ENCODE results near the gene PCK2. TPM values are rescaled to one million over a fixed set of nuclear protein-coding genes. Genes with fewer than 3 reads are reported as not detected.
A peak's percentile ranks its signal among the peaks of the same experiment; 100 is the strongest.
"Not testable (repeated sequence)": the region's sequence is repeated elsewhere in the genome, so short reads cannot be mapped to it uniquely, and the experiment has no call there.

The PCK2 gene
- total RNA-seq (2014; rRNA removed; shearing (Covaris generic); ENCODE audit: low replicate concordance) = 106 and 151 TPM in 2 replicates

DNA sequence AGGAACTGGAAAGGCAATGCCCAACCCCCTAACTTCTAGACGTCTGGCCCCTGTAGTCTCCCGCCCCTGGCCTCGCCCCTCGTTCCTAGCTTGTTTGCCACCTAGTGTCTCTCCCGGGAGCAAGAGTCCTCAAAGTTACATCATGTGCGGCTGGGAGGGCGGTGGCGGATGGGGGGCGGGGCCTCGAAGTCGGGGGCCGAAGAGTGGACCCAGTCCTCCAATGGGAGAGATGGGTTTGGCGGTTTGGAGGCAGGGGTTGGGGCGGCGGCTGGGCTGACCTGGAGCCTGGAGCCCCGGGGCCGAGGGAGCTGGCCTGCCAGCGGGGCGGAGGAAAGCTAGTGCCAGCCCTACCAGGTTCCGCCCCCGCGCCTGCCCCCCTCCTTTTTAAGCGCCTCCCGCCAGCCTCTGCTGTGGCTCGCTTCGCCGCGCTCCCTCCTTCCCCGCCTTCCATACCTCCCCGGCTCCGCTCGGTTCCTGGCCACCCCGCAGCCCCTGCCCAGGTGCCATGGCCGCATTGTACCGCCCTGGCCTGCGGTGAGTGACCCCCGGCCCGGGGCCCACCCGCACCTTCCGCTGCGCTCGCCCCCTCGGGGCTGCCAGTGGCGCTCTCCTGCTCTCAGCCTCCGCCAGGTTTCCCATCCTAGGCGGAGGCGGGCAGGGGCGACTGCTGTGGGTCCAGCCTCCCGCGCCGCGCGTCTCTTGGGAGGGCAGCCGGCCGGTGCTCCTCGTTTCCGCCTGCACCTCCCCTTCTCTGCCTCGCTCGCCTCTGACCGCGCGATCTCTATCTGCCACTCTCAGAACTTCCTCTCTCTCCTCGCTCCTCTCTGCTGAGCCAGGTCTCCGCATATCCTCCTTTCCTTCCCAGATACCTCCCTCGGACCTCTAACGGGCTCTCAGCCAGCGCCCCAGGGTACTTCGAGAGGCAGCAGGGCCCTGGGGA is at the start of gene PCK2:
TSS of gene PCK2 (plus strand) at position 411 of the 940 bp plus-strand sequence. CDS start at position 506, 95 bp downstream.
- Histone ChIP-seq H3K4me1 (ENCODE audit: low read length) (peaks cover 29% of the 10 kb centered on the region), H3K9me3 (ENCODE audit: low read length) (no peaks in the 10 kb centered on the region), H3K4me2 (ENCODE audit: low read depth, low read length, poor library complexity, severe bottlenecking) (peak within 1 kb of the TSS; percentile 95), H3K27me3 (ENCODE audit: low read length) (no peaks in the 10 kb centered on the region), H3K79me2 (ENCODE audit: low read length) (peaks cover 18% of the 10 kb centered on the region), H3K4me3 (ENCODE audit: low read length) (peak within 1 kb of the TSS; percentile 95), H2AFZ (ENCODE audit: low read length) (no peak within 1 kb of the TSS), H3K9me2 (replicated peaks; ENCODE audit: insufficient read depth, low read length) (no peaks in the 10 kb centered on the region), H3K9ac (ENCODE audit: low read length) (peak within 1 kb of the TSS; percentile 97), H3K36me3 (ENCODE audit: insufficient read depth, low read length) (0 out of 2 replicates have a peak, but pooled peaks cover 4% of the 10 kb centered on the region), H3K27ac (ENCODE audit: low read length) (peak within 1 kb of the TSS; percentile 91), H4K20me1 (ENCODE audit: insufficient read depth, low read depth, low read length) (no peaks in the 10 kb centered on the region)
- DNase-seq = peak; percentile 96

DNA sequence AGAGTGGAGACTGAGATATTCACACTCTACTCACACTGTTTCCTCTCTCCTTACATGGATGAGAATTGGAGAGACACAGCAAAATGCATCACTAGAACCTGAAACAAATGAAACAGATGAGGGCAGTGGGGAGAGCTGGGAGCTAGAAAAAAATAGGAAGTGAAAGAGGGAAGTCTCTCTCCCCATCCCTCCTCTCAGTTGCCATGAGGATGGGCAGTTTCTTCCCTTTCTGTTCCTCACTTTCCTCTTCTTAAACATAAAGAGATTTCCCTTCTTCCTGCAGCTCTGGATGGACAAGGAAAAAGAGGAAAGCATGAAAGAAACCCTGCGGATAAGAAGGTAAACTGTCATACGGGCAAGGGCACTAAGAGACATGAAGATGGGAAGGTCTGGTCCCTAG is 45.1 kb upstream of the PCK2 start:
- H4K20me1 ChIP-seq (ENCODE audit: insufficient read depth, low read depth, low read length) = peaks cover 18% of the 10 kb centered on the region
- not testable (repeated sequence) for DNase-seq; H3K27me3 ChIP-seq (ENCODE audit: low read length); H3K9me2 ChIP-seq (replicated peaks; ENCODE audit: insufficient read depth, low read length); H3K9me3 ChIP-seq (ENCODE audit: low read length); H3K36me3 ChIP-seq (ENCODE audit: insufficient read depth, low read length); H2AFZ ChIP-seq (ENCODE audit: low read length)
- peak overlapping the region; percentile 5; the same call in 1 of the 2 replicates for H3K4me3 ChIP-seq (ENCODE audit: low read length)
- peaks cover 46% of the 10 kb centered on the region for H3K4me1 ChIP-seq (ENCODE audit: low read length)
- H3K4me2 ChIP-seq (ENCODE audit: low read depth, low read length, poor library complexity, severe bottlenecking) = peak overlapping the region; percentile 59
- H3K27ac ChIP-seq (ENCODE audit: low read length) = peak overlapping the region; percentile 31
- H3K79me2 ChIP-seq (ENCODE audit: low read length) = peaks cover 20% of the 10 kb centered on the region
- peak overlapping the region; percentile 39; the same call in 1 of the 2 replicates for H3K9ac ChIP-seq (ENCODE audit: low read length)

DNA sequence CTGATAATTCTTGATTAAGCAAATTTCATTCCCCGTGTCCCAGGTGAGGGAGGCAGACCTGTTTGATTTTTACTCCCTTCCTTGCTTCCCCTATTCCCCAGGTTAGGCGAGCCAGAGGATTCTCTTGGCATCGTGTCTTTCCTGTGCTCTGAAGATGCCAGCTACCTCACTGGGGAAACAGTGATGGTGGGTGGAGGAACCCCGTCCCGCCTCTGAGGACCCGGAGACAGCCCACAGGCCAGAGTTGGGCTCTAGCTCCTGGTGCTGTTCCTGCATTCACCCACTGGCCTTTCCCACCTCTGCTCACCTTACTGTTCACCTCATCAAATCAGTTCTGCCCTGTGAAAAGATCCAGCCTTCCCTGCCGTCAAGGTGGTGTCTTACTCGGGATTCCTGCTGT is 43.4 kb upstream of the PCK2 start:
- H3K79me2 ChIP-seq (ENCODE audit: low read length) = peaks cover 20% of the 10 kb centered on the region
- H3K9me2 ChIP-seq (replicated peaks; ENCODE audit: insufficient read depth, low read length); H3K36me3 ChIP-seq (ENCODE audit: insufficient read depth, low read length); H3K27me3 ChIP-seq (ENCODE audit: low read length); H2AFZ ChIP-seq (ENCODE audit: low read length); H3K9me3 ChIP-seq (ENCODE audit: low read length); DNase-seq: not testable (repeated sequence)
- H3K27ac ChIP-seq (ENCODE audit: low read length) = peak overlapping the region; percentile 90
- peak overlapping the region; percentile 93 for H3K4me2 ChIP-seq (ENCODE audit: low read depth, low read length, poor library complexity, severe bottlenecking)
- H3K4me1 ChIP-seq (ENCODE audit: low read length) = peaks cover 46% of the 10 kb centered on the region
- peak overlapping the region; percentile 96 for H3K9ac ChIP-seq (ENCODE audit: low read length)
- peak overlapping the region; percentile 79 for H3K4me3 ChIP-seq (ENCODE audit: low read length)
- H4K20me1 ChIP-seq (ENCODE audit: insufficient read depth, low read depth, low read length) = peaks cover 18% of the 10 kb centered on the region

DNA sequence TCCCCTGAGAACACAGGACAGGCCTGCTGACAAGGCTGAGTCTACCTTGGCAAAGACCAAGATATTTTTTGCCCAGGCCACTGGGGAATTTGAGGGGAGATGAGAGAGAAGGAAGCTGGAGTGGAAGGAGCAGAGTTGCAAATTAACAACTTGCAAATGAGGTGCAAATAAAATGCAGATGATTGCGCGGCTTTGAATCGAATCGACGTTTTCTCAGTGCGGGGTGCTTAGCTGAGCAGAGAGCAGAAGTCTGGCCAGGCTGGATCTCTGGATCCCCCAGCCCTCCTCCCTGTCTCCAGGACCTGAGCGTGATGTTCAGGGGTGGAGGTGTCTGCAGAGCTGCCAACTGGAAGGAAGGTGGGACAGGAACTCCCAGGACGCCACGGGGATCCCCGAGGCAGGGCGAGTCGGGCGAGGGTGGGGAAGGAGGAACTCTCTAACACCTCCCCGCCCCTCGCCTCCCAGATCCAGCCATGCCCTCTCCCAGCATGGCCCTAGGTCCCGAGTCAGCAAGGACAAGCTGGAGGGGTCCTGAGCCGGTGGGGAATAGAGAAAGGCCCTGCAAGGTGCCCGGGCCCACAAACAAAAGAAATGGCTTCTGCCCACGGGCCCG is 42.8 kb upstream of the PCK2 start:
- H3K9ac ChIP-seq (ENCODE audit: low read length) = peak overlapping the region; percentile 96
- DNase-seq = peak; percentile 89

DNA sequence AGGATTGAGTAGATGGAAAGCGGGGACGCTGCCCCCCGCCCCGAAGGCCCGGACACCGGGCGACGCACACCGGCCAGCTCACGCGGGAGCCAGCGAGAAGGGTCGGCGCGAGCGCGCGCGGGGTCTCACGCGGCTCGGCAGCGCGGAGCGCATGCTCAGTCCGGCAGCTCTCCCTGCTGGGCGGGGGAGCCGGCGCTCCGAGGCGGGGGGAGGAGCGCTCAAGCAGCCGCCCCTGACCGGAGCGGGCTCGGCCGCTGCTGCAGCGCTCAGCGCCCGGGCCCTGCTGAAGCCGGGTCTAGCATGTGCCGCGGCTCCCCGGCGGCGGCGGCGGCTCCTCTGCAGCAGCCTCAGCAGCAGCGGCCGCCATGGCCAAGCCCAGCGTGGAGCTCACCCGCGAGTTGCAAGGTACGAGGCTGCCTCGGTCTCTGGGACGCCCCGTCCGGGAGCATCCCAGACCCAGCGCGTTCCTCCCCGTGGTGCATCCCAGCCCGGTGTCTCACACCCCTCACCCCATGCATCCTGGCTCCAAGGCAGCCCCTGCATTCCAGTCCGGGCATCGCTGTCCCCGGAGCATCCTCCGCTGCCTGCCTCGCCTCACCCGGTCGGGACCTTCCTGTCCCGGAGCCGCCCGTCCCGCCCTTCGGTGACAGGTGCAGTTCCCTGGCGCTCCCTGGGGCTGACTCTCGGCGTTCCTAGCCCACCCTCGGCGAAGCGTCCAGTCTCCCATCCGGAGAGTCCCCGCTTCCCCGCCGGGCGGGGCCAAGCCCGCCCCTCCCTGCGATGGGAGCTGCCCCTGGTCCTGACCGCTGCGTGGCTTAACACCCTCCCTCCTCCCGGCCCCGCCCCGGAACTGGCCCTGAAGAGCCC is 42.1 kb upstream of the PCK2 start, which contains the start of gene CARMIL3:
TSS of gene CARMIL3 (plus strand) at position 221 of the 867 bp plus-strand sequence. CDS start at position 366, 145 bp downstream.
- peaks cover 20% of the 10 kb centered on the region for H3K79me2 ChIP-seq (ENCODE audit: low read length)
- H3K4me3 ChIP-seq (ENCODE audit: low read length) = peak within 1 kb of the TSS; percentile 79
- H3K9ac ChIP-seq (ENCODE audit: low read length) = peak within 1 kb of the TSS; percentile 96
- peaks cover 46% of the 10 kb centered on the region for H3K4me1 ChIP-seq (ENCODE audit: low read length)
- H4K20me1 ChIP-seq (ENCODE audit: insufficient read depth, low read depth, low read length) = peaks cover 18% of the 10 kb centered on the region
- peak within 1 kb of the TSS; percentile 90 for H3K27ac ChIP-seq (ENCODE audit: low read length)
- H3K27me3 ChIP-seq (ENCODE audit: low read length) = no peaks in the 10 kb centered on the region
- no peaks in the 10 kb centered on the region for H3K9me3 ChIP-seq (ENCODE audit: low read length)
- peak within 1 kb of the TSS; percentile 89; the same call in 1 of the 2 replicates for H2AFZ ChIP-seq (ENCODE audit: low read length)
- no peaks in the 10 kb centered on the region for H3K9me2 ChIP-seq (replicated peaks; ENCODE audit: insufficient read depth, low read length)
- H3K4me2 ChIP-seq (ENCODE audit: low read depth, low read length, poor library complexity, severe bottlenecking) = peak within 1 kb of the TSS; percentile 93
- peaks cover 10% of the 10 kb centered on the region; the same call in 1 of the 2 replicates for H3K36me3 ChIP-seq (ENCODE audit: insufficient read depth, low read length)
- DNase-seq = peak; percentile 94

More for the DNA sequence above, 42.8 kb upstream of the PCK2 start:
- Histone ChIP-seq H4K20me1 (ENCODE audit: insufficient read depth, low read depth, low read length) (peaks cover 18% of the 10 kb centered on the region), H3K9me2 (replicated peaks; ENCODE audit: insufficient read depth, low read length) (no peaks in the 10 kb centered on the region), H3K4me3 (ENCODE audit: low read length) (peak overlapping the region; percentile 79), H3K79me2 (ENCODE audit: low read length) (peaks cover 20% of the 10 kb centered on the region), H2AFZ (ENCODE audit: low read length) (peak overlapping the region; percentile 89; the same call in 1 of the 2 replicates), H3K27ac (ENCODE audit: low read length) (peak overlapping the region; percentile 90), H3K4me2 (ENCODE audit: low read depth, low read length, poor library complexity, severe bottlenecking) (peak overlapping the region; percentile 93), H3K9me3 (ENCODE audit: low read length) (no peaks in the 10 kb centered on the region), H3K4me1 (ENCODE audit: low read length) (peaks cover 46% of the 10 kb centered on the region), H3K27me3 (ENCODE audit: low read length) (no peaks in the 10 kb centered on the region), H3K36me3 (ENCODE audit: insufficient read depth, low read length) (peaks cover 10% of the 10 kb centered on the region; the same call in 1 of the 2 replicates)

DNA sequence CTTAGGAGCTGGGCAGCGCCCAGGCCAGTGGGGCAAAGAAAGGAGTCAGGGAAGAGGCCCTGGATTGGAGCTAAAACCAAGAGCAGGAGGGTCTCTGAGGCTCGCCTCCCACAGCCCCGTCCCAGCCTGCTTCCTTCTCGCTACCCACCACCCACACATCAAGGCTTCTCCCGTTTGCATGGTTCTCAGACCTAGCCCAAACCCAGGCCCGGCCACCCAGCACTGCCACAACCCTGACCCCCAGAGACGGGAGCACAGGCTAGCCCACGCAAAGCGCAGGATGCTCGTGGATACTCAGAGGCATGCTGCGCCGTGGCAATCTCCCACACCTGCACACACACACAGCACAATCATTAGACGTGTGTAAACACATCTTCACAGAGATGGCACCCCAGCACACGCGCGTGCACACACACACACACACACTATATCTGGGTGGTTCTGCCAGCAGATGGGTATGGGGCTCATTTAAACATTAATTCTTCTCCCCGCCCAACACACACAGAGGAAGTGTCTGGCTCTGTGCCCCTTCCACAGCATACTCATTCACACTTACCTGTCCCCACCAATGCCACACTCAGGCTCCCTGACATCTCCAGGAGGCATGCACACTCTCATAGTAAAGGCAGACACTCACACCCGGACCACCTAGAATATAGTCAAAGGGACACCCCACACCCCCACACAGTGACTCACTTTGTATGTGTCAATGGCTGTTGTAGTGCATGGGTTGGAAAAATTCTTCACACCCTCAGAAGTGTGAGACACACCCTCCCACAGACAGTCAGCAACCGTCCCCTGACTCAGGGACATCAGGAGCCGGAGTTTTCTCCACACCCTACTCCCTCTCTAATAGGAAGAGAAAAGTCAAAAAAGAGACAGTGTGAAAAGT is 41.2 kb upstream of the PCK2 start:
- 0 out of 2 replicates have a peak overlapping the region, but pooled peaks have one; percentile 51 for H2AFZ ChIP-seq (ENCODE audit: low read length)
- H3K4me2 ChIP-seq (ENCODE audit: low read depth, low read length, poor library complexity, severe bottlenecking) = peak overlapping the region; percentile 93
- H3K4me3 ChIP-seq (ENCODE audit: low read length) = peak overlapping the region; percentile 79
- H3K9me3 ChIP-seq (ENCODE audit: low read length) = no peaks in the 10 kb centered on the region
- H3K36me3 ChIP-seq (ENCODE audit: insufficient read depth, low read length) = peaks cover 10% of the 10 kb centered on the region; the same call in 1 of the 2 replicates
- peak overlapping the region; percentile 96 for H3K9ac ChIP-seq (ENCODE audit: low read length)
- H3K4me1 ChIP-seq (ENCODE audit: low read length) = peaks cover 46% of the 10 kb centered on the region
- peaks cover 22% of the 10 kb centered on the region for H4K20me1 ChIP-seq (ENCODE audit: insufficient read depth, low read depth, low read length)
- H3K27me3 ChIP-seq (ENCODE audit: low read length) = no peaks in the 10 kb centered on the region
- no peaks in the 10 kb centered on the region for H3K9me2 ChIP-seq (replicated peaks; ENCODE audit: insufficient read depth, low read length)
- no peak overlapping the region for H3K27ac ChIP-seq (ENCODE audit: low read length)
- peaks cover 20% of the 10 kb centered on the region for H3K79me2 ChIP-seq (ENCODE audit: low read length)
- DNase-seq = no peak

Data from Karpas-422 (cell line).